Mesenchymal stem cell (in vitro differentiated cells and primary cell): ENCODE results near the gene MX2.

Source experiments
- DNase-seq: peaks from one replicate; pipeline ENCODE4 v3.0.0-alpha.2; 2013
- H2AFZ ChIP-seq: one replicate; pipeline ENCODE4 v1.6.1; 2013; ENCODE audit warnings: low read depth, mild to moderate bottlenecking, control low read depth, inconsistent platforms, low read length, moderate library complexity
- H2AK5ac ChIP-seq: 2 replicates; pipeline ENCODE4 v1.6.1; 2013; ENCODE audit warnings: low read length, moderate library complexity, mild to moderate bottlenecking, inconsistent platforms; ENCODE audit not compliant: severe bottlenecking
- H2BK120ac ChIP-seq: one replicate; pipeline ENCODE4 v1.6.1; 2013; ENCODE audit warnings: low read depth, mild to moderate bottlenecking, inconsistent platforms, low read length, moderate library complexity
- H2BK12ac ChIP-seq, 2 experiments: one replicate each; pipeline ENCODE4 v1.6.1; 2013; ENCODE audit warnings: inconsistent platforms in 2 of 2, low read length in 2 of 2, mild to moderate bottlenecking in 2 of 2, moderate library complexity in 2 of 2, control low read depth in 1 of 2
- H2BK15ac ChIP-seq: one replicate; pipeline ENCODE4 v1.6.1; 2013; ENCODE audit warnings: mild to moderate bottlenecking, low read depth, inconsistent platforms; ENCODE audit not compliant: poor library complexity, severe bottlenecking
- H2BK5ac ChIP-seq: 2 replicates; pipeline ENCODE4 v1.6.1; 2013; ENCODE audit warnings: low read depth, mild to moderate bottlenecking, low read length, control low read depth, inconsistent platforms; ENCODE audit not compliant: poor library complexity, severe bottlenecking
- H3K14ac ChIP-seq, 2 experiments: one replicate each; pipeline ENCODE4 v1.6.1; 2013; ENCODE audit warnings: inconsistent platforms in 2 of 2, low read length in 2 of 2, control low read depth in 1 of 2, mild to moderate bottlenecking in 1 of 2, moderate library complexity in 1 of 2
- H3K18ac ChIP-seq, 2 experiments: one replicate each; pipeline ENCODE4 v1.6.1; 2013; ENCODE audit warnings: inconsistent platforms in 2 of 2, low read length in 2 of 2, control low read depth in 1 of 2, low read depth in 1 of 2, mild to moderate bottlenecking in 1 of 2
- H3K23ac ChIP-seq, 2 experiments: one replicate each; pipeline ENCODE4 v1.6.1; 2013; ENCODE audit warnings: inconsistent platforms in 2 of 2, low read length in 2 of 2, mild to moderate bottlenecking in 2 of 2, moderate library complexity in 2 of 2, control low read depth in 1 of 2
- H3K27ac ChIP-seq: 2 replicates; pipeline ENCODE4 v1.5.1; 2013; ENCODE audit warnings: mild to moderate bottlenecking, moderate library complexity, low read length, control low read depth, inconsistent platforms; ENCODE audit not compliant: poor library complexity, severe bottlenecking
- H3K27me3 ChIP-seq, 2 experiments: 2 replicates each; pipeline versions ENCODE4 v1.6.1 to v1.7.0; 2013; ENCODE audit warnings: low read length in 2 of 2, mild to moderate bottlenecking in 2 of 2, moderate library complexity in 2 of 2, control low read depth in 1 of 2, inconsistent platforms in 1 of 2; ENCODE audit not compliant: control insufficient read depth in 1 of 2, insufficient read depth in 1 of 2
- H3K36me3 ChIP-seq, 2 experiments: 2 replicates each; pipeline versions ENCODE4 v1.6.1 to v1.7.0; 2013; ENCODE audit warnings: low read length in 2 of 2, control low read depth in 1 of 2, inconsistent platforms in 1 of 2, low read depth in 1 of 2, mild to moderate bottlenecking in 1 of 2; ENCODE audit not compliant: insufficient read depth in 2 of 2, control insufficient read depth in 1 of 2
- H3K4ac ChIP-seq, 2 experiments: one replicate each; pipeline ENCODE4 v1.6.1; 2013; ENCODE audit warnings: inconsistent platforms in 2 of 2, low read length in 2 of 2, mild to moderate bottlenecking in 2 of 2, moderate library complexity in 2 of 2, control low read depth in 1 of 2, low read depth in 1 of 2
- H3K4me1 ChIP-seq: 2 replicates; pipeline ENCODE4 v1.6.1; 2013; ENCODE audit warnings: low read depth, low read length, control low read depth; ENCODE audit not compliant: control insufficient read depth, insufficient read depth
- H3K4me2 ChIP-seq: 2 replicates; pipeline ENCODE4 v1.6.1; 2013; ENCODE audit warnings: low read length, mild to moderate bottlenecking, inconsistent platforms; ENCODE audit not compliant: poor library complexity, severe bottlenecking
- H3K4me3 ChIP-seq, 2 experiments: 2 replicates each; pipeline versions ENCODE4 v1.5.1 to v1.7.0; 2013; ENCODE audit warnings: low read length in 2 of 2, mild to moderate bottlenecking in 2 of 2, control low read depth in 1 of 2, low read depth in 1 of 2; ENCODE audit not compliant: insufficient read depth in 1 of 2
- H3K79me1 ChIP-seq: replicated peaks from 2 replicates; pipeline ENCODE4 v1.6.1; 2013; ENCODE audit warnings: mild to moderate bottlenecking, control low read depth, low read length, inconsistent platforms; ENCODE audit not compliant: poor library complexity, severe bottlenecking
- H3K9ac ChIP-seq: 2 replicates; pipeline ENCODE4 v1.7.0; 2013; ENCODE audit warnings: mild to moderate bottlenecking, low read length, moderate library complexity
- H3K9me3 ChIP-seq: 2 replicates; pipeline ENCODE4 v1.7.0; 2013; ENCODE audit warnings: mild to moderate bottlenecking, low read length; ENCODE audit not compliant: control insufficient read depth
- H4K8ac ChIP-seq: one replicate; pipeline ENCODE4 v1.6.1; 2013; ENCODE audit warnings: inconsistent platforms, mild to moderate bottlenecking, low read length, moderate library complexity
- H4K91ac ChIP-seq: one replicate; pipeline ENCODE4 v1.6.1; 2013; ENCODE audit warnings: mild to moderate bottlenecking, low read length, inconsistent platforms
- WGBS: methylation state at CpG from one replicate; pipeline ENCODE4 v1.1.7; 2013; ENCODE audit warnings: mixed read lengths; 5-methylcytosine and 5-hydroxymethylcytosine counted together

The MX2 gene

GRCh38 chr21:41449613-41450012 lies 87.8 kb downstream of the MX2 start:
- H3K36me3 ChIP-seq, result peaks cover 0 to 86% of the 10 kb centered on the region in 2 experiments
- WGBS, result 67% methylated on average over 4 of the region's 5 CpGs
- no peak overlapping the region for H2BK15ac ChIP-seq

GRCh38 chr21:41451753-41452676 lies 90.2 kb downstream of the MX2 start:
- no peak overlapping the region for H2BK15ac ChIP-seq
- no peak for DNase-seq
- H3K4me2 ChIP-seq, result no peak overlapping the region
- no peaks in the 10 kb centered on the region for H3K27me3 ChIP-seq
- no peak overlapping the region for H2BK120ac ChIP-seq
- H4K8ac ChIP-seq, result no peak overlapping the region
- H3K4me3 ChIP-seq, result no peak overlapping the region
- no peak overlapping the region for H4K91ac ChIP-seq
- H3K23ac ChIP-seq, result no peak overlapping the region
- no peak overlapping the region for H3K27ac ChIP-seq
- no peak overlapping the region for H2AFZ ChIP-seq
- H2BK12ac ChIP-seq, result no peak overlapping the region
- H3K36me3 ChIP-seq, result peaks cover 0 to 76% of the 10 kb centered on the region in 2 experiments
- no peaks in the 10 kb centered on the region for H3K4me1 ChIP-seq
- H3K4ac ChIP-seq, result no peak overlapping the region
- H3K79me1 ChIP-seq, result no peaks in the 10 kb centered on the region
- no peak overlapping the region for H3K14ac ChIP-seq
- no peak overlapping the region for H3K9ac ChIP-seq
- no peak overlapping the region for H3K18ac ChIP-seq
- 90% methylated on average over 14 of the region's 16 CpGs for whole genome bisulfite sequencing
- no peak overlapping the region for H2AK5ac ChIP-seq
- H2BK5ac ChIP-seq, result no peak overlapping the region
- H3K9me3 ChIP-seq, result no peaks in the 10 kb centered on the region

More at GRCh38 chr21:41449613-41450012, 87.8 kb downstream of the MX2 start:
- no peaks in the 10 kb centered on the region for H3K9me3 ChIP-seq
- no peak overlapping the region for H3K4ac ChIP-seq
- no peaks in the 10 kb centered on the region for H3K79me1 ChIP-seq
- no peak overlapping the region for H3K14ac ChIP-seq
- H2AK5ac ChIP-seq, result no peak overlapping the region
- no peak overlapping the region for H2BK120ac ChIP-seq
- no peak overlapping the region for H3K23ac ChIP-seq
- no peak overlapping the region for H3K27ac ChIP-seq
- no peak overlapping the region for H3K4me3 ChIP-seq
- no peak overlapping the region for H3K9ac ChIP-seq
- no peak overlapping the region for H2BK5ac ChIP-seq
- H3K18ac ChIP-seq, result no peak overlapping the region
- no peak overlapping the region for H4K91ac ChIP-seq
- H3K27me3 ChIP-seq, result no peaks in the 10 kb centered on the region
- no peak overlapping the region for H4K8ac ChIP-seq
- H2AFZ ChIP-seq, result no peak overlapping the region
- no peak overlapping the region for H3K4me2 ChIP-seq
- no peak overlapping the region for H2BK12ac ChIP-seq
- no peaks in the 10 kb centered on the region for H3K4me1 ChIP-seq
- no peak for DNase-seq

GRCh38 chr21:41453198-41453597 lies 91.4 kb downstream of the MX2 start:
- H4K8ac ChIP-seq, result no peak overlapping the region
- H2BK120ac ChIP-seq, result no peak overlapping the region
- H3K23ac ChIP-seq, result no peak overlapping the region
- H3K27me3 ChIP-seq, result no peaks in the 10 kb centered on the region
- H3K27ac ChIP-seq, result no peak overlapping the region
- WGBS, result 90% methylated on average over 3 of the region's 3 CpGs
- peaks cover 2% of the 10 kb centered on the region for H3K4me1 ChIP-seq
- no peak overlapping the region for H2AFZ ChIP-seq
- H2BK5ac ChIP-seq, result no peak overlapping the region
- no peak overlapping the region for H3K14ac ChIP-seq
- no peak overlapping the region for H3K4me3 ChIP-seq
- no peak overlapping the region for H3K4ac ChIP-seq
- no peak overlapping the region for H3K4me2 ChIP-seq
- H3K9me3 ChIP-seq, result no peaks in the 10 kb centered on the region
- H3K18ac ChIP-seq, result no peak overlapping the region
- H2BK15ac ChIP-seq, result no peak overlapping the region
- H3K79me1 ChIP-seq, result no peaks in the 10 kb centered on the region
- H2BK12ac ChIP-seq, result no peak overlapping the region
- no peak overlapping the region for H4K91ac ChIP-seq
- H2AK5ac ChIP-seq, result no peak overlapping the region
- no peak for DNase-seq
- H3K36me3 ChIP-seq, result peaks cover 0 to 76% of the 10 kb centered on the region in 2 experiments
- no peak overlapping the region for H3K9ac ChIP-seq

- H3K14ac ChIP-seq, result no peak overlapping the region
- H2AK5ac ChIP-seq, result no peak overlapping the region
- no peak overlapping the region for H3K18ac ChIP-seq
- no peak overlapping the region for H3K4me3 ChIP-seq
- H3K23ac ChIP-seq, result no peak overlapping the region
- no peaks in the 10 kb centered on the region for H3K9me3 ChIP-seq
- H2BK15ac ChIP-seq, result no peak overlapping the region
- no peak overlapping the region for H2BK12ac ChIP-seq
- no peak overlapping the region for H2AFZ ChIP-seq
- H2BK120ac ChIP-seq, result no peak overlapping the region
- H3K27ac ChIP-seq, result no peak overlapping the region
- no peak overlapping the region for H4K91ac ChIP-seq
- WGBS, result 45% methylated on average over 2 of the region's 3 CpGs
- no peak overlapping the region for H3K9ac ChIP-seq
- H3K4ac ChIP-seq, result no peak overlapping the region
- no peak overlapping the region for H4K8ac ChIP-seq
- no peak for DNase-seq
- H3K4me1 ChIP-seq, result peaks cover 7% of the 10 kb centered on the region
- H2BK5ac ChIP-seq, result no peak overlapping the region
- peaks cover 0 to 80% of the 10 kb centered on the region in 2 experiments for H3K36me3 ChIP-seq
- H3K4me2 ChIP-seq, result no peak overlapping the region
- no peaks in the 10 kb centered on the region for H3K79me1 ChIP-seq
- H3K27me3 ChIP-seq, result no peaks in the 10 kb centered on the region
Observed at GRCh38 chr21:41453761-41454160, 91.9 kb downstream of the MX2 start.
